Dedifferentiated amniotic fluid mesenchymal stem cell (primary cell): ENCODE measurements around the gene BICD1.

Experiments
- DNase-seq: peaks from one replicate; pipeline ENCODE4 v3.0.0-alpha.2; 2016; ENCODE audit errors: extremely low spot score

The BICD1 gene

GRCh38 chr12:32402946-32403345, 296.3 kb downstream of the BICD1 start:
- no peak for DNase-seq

- no peak for DNase-seq
These were observed 301.1 kb downstream of the BICD1 start for GRCh38 chr12:32407795-32408194.

GRCh38 chr12:32413412-32413811, 306.8 kb downstream of the BICD1 start:
- no peak for DNase-seq

GRCh38 chr12:32418221-32418620, 311.6 kb downstream of the BICD1 start:
- DNase-seq = no peak

- no peak for DNase-seq
These were observed 312.4 kb downstream of the BICD1 start for GRCh38 chr12:32418903-32419519.

- DNase-seq = peak; percentile 11
These were observed 312.9 kb downstream of the BICD1 start for GRCh38 chr12:32419520-32419960.

GRCh38 chr12:32420356-32420755, 313.7 kb downstream of the BICD1 start:
- no peak for DNase-seq

- DNase-seq = no peak
These were observed 316.9 kb downstream of the BICD1 start for GRCh38 chr12:32423559-32423958.

- no peak for DNase-seq
These were observed 324.4 kb downstream of the BICD1 start for GRCh38 chr12:32431025-32431424.
